Thyroid gland (tissue), 4 donors: ENCODE measurements around the gene LARGE1. TPM values are rescaled to one million over a fixed set of nuclear protein-coding genes. Genes with fewer than 3 reads are reported as not detected.
"Not testable (repeated sequence)": the region's sequence is repeated elsewhere in the genome, so short reads cannot be mapped to it uniquely, and the experiment has no call there.

Experiments used
- DNase-seq, 2 donors: peaks; one replicate each; pipeline ENCODE4 v3.0.0-alpha.2; 2019
- H3K27ac ChIP-seq, 3 donors: fragments of 200-600 bp; sonication (generic); 1 replicate in 2 of 3; 2 replicates in 1 of 3; pipeline ENCODE4 v1.5.1; 2016 to 2019; ENCODE audit warnings: mild to moderate bottlenecking in 1 of 3, moderate library complexity in 1 of 3
- H3K27me3 ChIP-seq: fragments of 200-600 bp; sonication (generic); one replicate; pipeline ENCODE4 v1.5.1; 2019
- H3K36me3 ChIP-seq, 2 donors: fragments of 200-600 bp; sonication (generic); one replicate each; pipeline ENCODE4 v1.5.1; 2016 to 2019
- H3K4me1 ChIP-seq, 2 donors: fragments of 200-600 bp; sonication (generic); one replicate each; pipeline ENCODE4 v1.5.1; 2017 to 2019
- H3K4me3 ChIP-seq, 3 donors: fragments of 200-600 bp; sonication (generic); replicated peaks in 1 of 3; 1 replicate in 2 of 3; 2 replicates in 1 of 3; pipeline ENCODE4 v1.5.1; 2016; ENCODE audit warnings: mild to moderate bottlenecking in 1 of 3
- H3K9me3 ChIP-seq: fragments of 200-600 bp; sonication (generic); one replicate; pipeline ENCODE4 v1.5.1; 2017
- POLR2A ChIP-seq, 2 donors: fragments of 450-650 bp; IDR thresholded peaks; one replicate each; pipeline ENCODE4 v1.6.1; 2017; ENCODE audit warnings: antibody characterized with exemption in 2 of 2, mild to moderate bottlenecking in 2 of 2, moderate library complexity in 1 of 2
- WGBS, 2 donors: methylation state at CpG; one replicate each; pipeline ENCODE4 v1.1.5; 2017; 5-methylcytosine and 5-hydroxymethylcytosine counted together
- intact Hi-C: fragments of 100-400 bp; cut with DNase I; formaldehyde crosslinking; loops from one replicate; pipeline ENCODE4 v1.15.1; 2023
- total RNA-seq, 4 donors: library from RNA; depleted of rRNA; stranded (reverse); fragments of >200 nt; gene quantifications; one replicate each; pipeline ENCODE4 v1.2.3, GENCODE V29; 2016
- TF ChIP-seq, protein P1 (sequence below), 6 experiments: fragments of 200-600 bp in 3 of 6; fragments of 450-650 bp in 3 of 6; sonication (generic) in 3 of 6; IDR thresholded peaks; one replicate each; pipeline ENCODE4 v1.5.1; 2016 to 2019; ENCODE audit warnings: antibody characterized with exemption in 6 of 6, mild to moderate bottlenecking in 2 of 6, inconsistent platforms in 1 of 6, moderate library complexity in 1 of 6

LARGE1 gene
- total RNA-seq, 4 donors from 2014 or later = 13.6 to 16.3 (median 15.1) TPM

- 92 to 97% methylated on average over 2 of the region's 2 CpGs for WGBS, 2 donors
- Histone ChIP-seq H3K4me3 (no peak overlapping the region), H3K27ac (no peak overlapping the region), H3K4me1 (no peaks in the 10 kb centered on the region), H3K9me3 (no peaks in the 10 kb centered on the region), H3K27me3 (no peaks in the 10 kb centered on the region), H3K36me3 (no peaks in the 10 kb centered on the region)
- DNase-seq = no peak
- intact Hi-C loops = no loop called here
- TF ChIP-seq, protein P1, sequence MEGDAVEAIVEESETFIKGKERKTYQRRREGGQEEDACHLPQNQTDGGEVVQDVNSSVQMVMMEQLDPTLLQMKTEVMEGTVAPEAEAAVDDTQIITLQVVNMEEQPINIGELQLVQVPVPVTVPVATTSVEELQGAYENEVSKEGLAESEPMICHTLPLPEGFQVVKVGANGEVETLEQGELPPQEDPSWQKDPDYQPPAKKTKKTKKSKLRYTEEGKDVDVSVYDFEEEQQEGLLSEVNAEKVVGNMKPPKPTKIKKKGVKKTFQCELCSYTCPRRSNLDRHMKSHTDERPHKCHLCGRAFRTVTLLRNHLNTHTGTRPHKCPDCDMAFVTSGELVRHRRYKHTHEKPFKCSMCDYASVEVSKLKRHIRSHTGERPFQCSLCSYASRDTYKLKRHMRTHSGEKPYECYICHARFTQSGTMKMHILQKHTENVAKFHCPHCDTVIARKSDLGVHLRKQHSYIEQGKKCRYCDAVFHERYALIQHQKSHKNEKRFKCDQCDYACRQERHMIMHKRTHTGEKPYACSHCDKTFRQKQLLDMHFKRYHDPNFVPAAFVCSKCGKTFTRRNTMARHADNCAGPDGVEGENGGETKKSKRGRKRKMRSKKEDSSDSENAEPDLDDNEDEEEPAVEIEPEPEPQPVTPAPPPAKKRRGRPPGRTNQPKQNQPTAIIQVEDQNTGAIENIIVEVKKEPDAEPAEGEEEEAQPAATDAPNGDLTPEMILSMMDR (IDR thresholded peaks at IDR 0.05) = no peak
- TF ChIP-seq POLR2A (IDR thresholded peaks at IDR 0.05) = no peak
These were observed 540.4 kb downstream of the LARGE1 start for GRCh38 chr22:33379836-33380235.

GRCh38 chr22:33372875-33373274, 547.4 kb downstream of the LARGE1 start:
- no peaks in the 10 kb centered on the region for H3K4me1 ChIP-seq
- intact Hi-C loops = no loop called here
- H3K27me3 ChIP-seq = no peaks in the 10 kb centered on the region
- H3K4me3 ChIP-seq = no peak overlapping the region
- H3K36me3 ChIP-seq = no peaks in the 10 kb centered on the region
- no peak overlapping the region for H3K27ac ChIP-seq
- no peaks in the 10 kb centered on the region for H3K9me3 ChIP-seq
- TF ChIP-seq, protein P1 (IDR thresholded peaks at IDR 0.05) = no peak
- TF ChIP-seq POLR2A (IDR thresholded peaks at IDR 0.05) = no peak
- no peak for DNase-seq
- WGBS, 2 donors = 92 to 95% methylated on average over 1 of the region's 1 CpG

GRCh38 chr22:33363256-33363655, 557.0 kb downstream of the LARGE1 start:
- H3K36me3 ChIP-seq, H3K4me1 ChIP-seq, intact Hi-C loops, H3K9me3 ChIP-seq, H3K27ac ChIP-seq, DNase-seq, H3K4me3 ChIP-seq, H3K27me3 ChIP-seq: not testable (repeated sequence)
- WGBS, 2 donors = 95 to 96% methylated on average over 5 of the region's 5 CpGs

DNA sequence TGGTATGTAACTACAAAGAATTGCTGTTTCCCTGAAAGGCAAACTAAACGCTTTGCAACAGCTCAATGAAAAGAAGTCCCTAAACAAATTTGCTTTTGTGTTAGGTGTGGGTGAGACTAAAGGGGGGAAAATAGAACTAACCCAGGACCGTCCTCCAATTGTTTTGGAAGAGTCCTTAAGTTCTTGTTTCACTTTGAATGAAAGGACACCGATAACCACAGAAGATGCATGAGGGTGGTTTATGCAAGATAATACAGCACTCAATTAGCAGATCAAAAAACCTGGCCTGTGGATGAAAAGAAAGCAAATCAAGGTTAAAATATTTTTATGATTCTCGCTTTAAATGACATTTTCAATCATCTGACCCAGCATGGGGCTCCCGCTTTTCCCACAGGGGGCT, 557.6 kb downstream of the LARGE1 start:
- 80 to 92% methylated on average over 5 of the region's 5 CpGs for WGBS, 2 donors
- H3K36me3 ChIP-seq = no peaks in the 10 kb centered on the region
- intact Hi-C loops = no loop called here
- no peak for TF ChIP-seq POLR2A (IDR thresholded peaks at IDR 0.05)
- TF ChIP-seq, protein P1 (IDR thresholded peaks at IDR 0.05) = no peak
- no peak for DNase-seq
- no peak overlapping the region for H3K4me3 ChIP-seq
- no peaks in the 10 kb centered on the region for H3K4me1 ChIP-seq
- no peaks in the 10 kb centered on the region for H3K27me3 ChIP-seq
- H3K27ac ChIP-seq = no peak overlapping the region
- no peaks in the 10 kb centered on the region for H3K9me3 ChIP-seq

GRCh38 chr22:33361581-33361980, 558.7 kb downstream of the LARGE1 start:
- intact Hi-C loops = no loop called here
- no peak for TF ChIP-seq POLR2A (IDR thresholded peaks at IDR 0.05)
- TF ChIP-seq, protein P1 (IDR thresholded peaks at IDR 0.05) = no peak
- Histone ChIP-seq H3K9me3 (no peaks in the 10 kb centered on the region), H3K27me3 (no peaks in the 10 kb centered on the region), H3K27ac (no peak overlapping the region), H3K36me3 (no peaks in the 10 kb centered on the region), H3K4me3 (no peak overlapping the region), H3K4me1 (no peaks in the 10 kb centered on the region)
- DNase-seq = no peak

DNA sequence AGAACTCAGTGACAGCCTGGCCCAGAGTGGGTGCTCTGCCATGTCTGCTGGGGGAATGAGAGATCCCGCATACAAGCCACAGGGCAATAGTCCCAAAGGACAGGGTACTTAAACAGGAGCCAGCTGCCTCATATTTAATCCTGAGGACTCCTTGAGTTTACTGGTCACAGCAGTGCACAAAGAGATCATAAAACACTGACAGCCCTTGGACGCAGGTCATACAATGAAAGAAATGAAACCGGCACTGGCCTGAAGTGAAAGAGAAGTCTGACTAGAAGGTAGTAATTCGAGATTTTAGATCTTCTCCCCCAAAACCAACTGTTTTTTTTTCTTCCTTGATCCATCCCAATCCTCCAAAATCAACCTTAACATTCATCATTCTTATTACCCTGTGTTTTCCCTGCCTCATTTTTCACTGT, 562.3 kb downstream of the LARGE1 start:
- TF ChIP-seq POLR2A (IDR thresholded peaks at IDR 0.05) = no peak
- TF ChIP-seq, protein P1 (IDR thresholded peaks at IDR 0.05) = no peak
- 88 to 89% methylated on average over 4 of the region's 4 CpGs for WGBS, 2 donors
- Histone ChIP-seq H3K4me3 (no peak overlapping the region), H3K27me3 (no peaks in the 10 kb centered on the region), H3K36me3 (no peaks in the 10 kb centered on the region), H3K4me1 (no peaks in the 10 kb centered on the region), H3K9me3 (no peaks in the 10 kb centered on the region), H3K27ac (no peak overlapping the region)
- intact Hi-C loops = no loop called here
- no peak for DNase-seq
